Liver (tissue), 9 donors: ENCODE results near the gene LCE1E. TPM values are rescaled to one million over a fixed set of nuclear protein-coding genes. Genes with fewer than 3 reads are reported as not detected.

Experiments
- DNase-seq: peaks from one replicate; pipeline ENCODE4 v3.0.0-alpha.2; 2017; ENCODE audit warnings: low spot score
- H3K27ac ChIP-seq, 2 donors: one replicate each; pipeline ENCODE4 v1.7.0; 2013; ENCODE audit warnings: inconsistent platforms in 2 of 2, low read length in 2 of 2, control low read depth in 1 of 2, low read depth in 1 of 2, mild to moderate bottlenecking in 1 of 2
- H3K27me3 ChIP-seq, 4 donors: one replicate each; pipeline versions ENCODE4 v1.6.1 to v1.7.0; 2013; ENCODE audit warnings: low read length in 3 of 4, inconsistent platforms in 1 of 4, mild to moderate bottlenecking in 1 of 4, moderate library complexity in 1 of 4; ENCODE audit not compliant: control insufficient read depth in 4 of 4, insufficient read depth in 4 of 4
- H3K36me3 ChIP-seq, 4 donors: one replicate each; pipeline versions ENCODE4 v1.6.1 to v1.7.0; 2013; ENCODE audit warnings: low read length in 3 of 4, mild to moderate bottlenecking in 3 of 4, low read depth in 1 of 4, moderate library complexity in 1 of 4; ENCODE audit not compliant: control insufficient read depth in 4 of 4, insufficient read depth in 3 of 4
- H3K4me1 ChIP-seq, 4 donors: one replicate each; pipeline versions ENCODE4 v1.6.1 to v1.7.0; 2013; ENCODE audit warnings: low read length in 3 of 4, mild to moderate bottlenecking in 3 of 4, moderate library complexity in 1 of 4; ENCODE audit not compliant: control insufficient read depth in 4 of 4, insufficient read depth in 4 of 4
- H3K4me3 ChIP-seq, 3 donors: one replicate each; pipeline versions ENCODE4 v1.6.1 to v1.7.0; 2013; ENCODE audit warnings: low read length in 3 of 3, control low read depth in 1 of 3, low read depth in 1 of 3, mild to moderate bottlenecking in 1 of 3
- H3K9ac ChIP-seq, 2 donors: one replicate each; pipeline ENCODE4 v1.7.0; 2013; ENCODE audit warnings: low read length in 2 of 2, mild to moderate bottlenecking in 2 of 2, moderate library complexity in 2 of 2, control low read depth in 1 of 2, low read depth in 1 of 2
- H3K9me3 ChIP-seq, 4 donors: one replicate each; pipeline versions ENCODE4 v1.6.1 to v1.7.0; 2013; ENCODE audit warnings: low read length in 3 of 4; ENCODE audit not compliant: control insufficient read depth in 4 of 4
- EGR1 ChIP-seq, 2 donors: IDR thresholded peaks; 2 replicates each; pipeline ENCODE4 v1.6.1; 2016 to 2018; ENCODE audit warnings: antibody characterized with exemption in 2 of 2, low read depth in 2 of 2
- FOXA1 ChIP-seq: IDR thresholded peaks from 2 replicates; pipeline ENCODE4 v1.6.1; 2016; ENCODE audit warnings: antibody characterized with exemption
- FOXA2 ChIP-seq: IDR thresholded peaks from 2 replicates; pipeline ENCODE4 v1.6.1; 2016; ENCODE audit warnings: antibody characterized with exemption
- GABPA ChIP-seq, 2 donors: IDR thresholded peaks in 1 of 2; conservative IDR thresholded peaks in 1 of 2; 2 replicates each; pipeline ENCODE4 v1.6.1; 2016; ENCODE audit warnings: antibody characterized with exemption in 2 of 2, mild to moderate bottlenecking in 1 of 2, moderate library complexity in 1 of 2
- HNF4A ChIP-seq, 2 donors: conservative IDR thresholded peaks; 2 replicates each; pipeline ENCODE4 v1.6.1; 2016; ENCODE audit warnings: antibody characterized with exemption in 2 of 2, mild to moderate bottlenecking in 2 of 2
- HNF4G ChIP-seq: IDR thresholded peaks from 2 replicates; pipeline ENCODE4 v1.6.1; 2016; ENCODE audit warnings: antibody characterized with exemption
- JUND ChIP-seq, 2 donors: IDR thresholded peaks; 2 replicates each; pipeline ENCODE4 v1.6.1; 2016; ENCODE audit warnings: antibody characterized with exemption in 2 of 2
- NR2F2 ChIP-seq: IDR thresholded peaks from 2 replicates; pipeline ENCODE4 v1.6.1; 2016; ENCODE audit warnings: antibody characterized with exemption
- RAD21 ChIP-seq, 2 donors: IDR thresholded peaks; 2 replicates each; pipeline ENCODE4 v1.6.1; 2016; ENCODE audit warnings: antibody characterized with exemption in 2 of 2, mild to moderate bottlenecking in 2 of 2
- RXRA ChIP-seq, 2 donors: IDR thresholded peaks; 2 replicates each; pipeline ENCODE4 v1.6.1; 2017 to 2018; ENCODE audit warnings: antibody characterized with exemption in 2 of 2, mild to moderate bottlenecking in 1 of 2
- SP1 ChIP-seq: IDR thresholded peaks from 2 replicates; pipeline ENCODE4 v1.6.1; 2018; ENCODE audit warnings: antibody characterized with exemption, mild to moderate bottlenecking
- TAF1 ChIP-seq: conservative IDR thresholded peaks from 2 replicates; pipeline ENCODE4 v1.6.1; 2016; ENCODE audit warnings: antibody characterized with exemption, mild to moderate bottlenecking
- YY1 ChIP-seq: IDR thresholded peaks from 2 replicates; pipeline ENCODE4 v1.6.1; 2016; ENCODE audit warnings: antibody characterized with exemption, mild to moderate bottlenecking
- WGBS: extraction: QIAGEN DNeasy Blood & Tissue Kit; methylation state at CpG from one replicate; pipeline ENCODE4 v1.1.7; 2013; 5-methylcytosine and 5-hydroxymethylcytosine counted together
- polyA plus RNA-seq, 2 donors: library from polyadenylated mRNA; stranded (reverse) in 1 of 2; unstranded in 1 of 2; fragments of 200-250 nt in 1 of 2; fragments of >200 nt in 1 of 2; fragmentation: Nextera tagmentation in 1 of 2; extraction: Ambion mirVana in 1 of 2; gene quantifications; one replicate each; pipeline versions ENCODE4 v1.2.1 to v1.2.3, GENCODE V29; 2013 to 2015
- total RNA-seq, 2 donors: library from RNA; depleted of rRNA; stranded (reverse); fragments of >200 nt; gene quantifications; one replicate each; pipeline ENCODE4 v1.2.3, GENCODE V29; 2014
- TF ChIP-seq, protein P1 (sequence below): IDR thresholded peaks from 2 replicates; pipeline ENCODE4 v1.6.1; 2016; ENCODE audit warnings: antibody characterized with exemption
- TF ChIP-seq, protein P2 (sequence below): IDR thresholded peaks from 2 replicates; pipeline ENCODE4 v1.6.1; 2016; ENCODE audit warnings: antibody characterized with exemption
- TF ChIP-seq, protein P3 (sequence below): fragments of 150-350 bp; IDR thresholded peaks from 2 replicates; pipeline ENCODE4 v1.5.1; 2017; ENCODE audit warnings: improper control_type of control experiment, low read depth, low read length; ENCODE audit not compliant: missing input control
- TF ChIP-seq, protein P4 (sequence below): IDR thresholded peaks from 2 replicates; pipeline ENCODE4 v1.6.1; 2016; ENCODE audit warnings: antibody characterized with exemption, mild to moderate bottlenecking
- donor health status: healthy.
- donor health status: healthy.
- donor health status: healthy.
- donor health status: healthy.
- donor health status: healthy.

Gene LCE1E
- total and polyA plus RNA-seq, 4 donors, result not detected

DNA sequence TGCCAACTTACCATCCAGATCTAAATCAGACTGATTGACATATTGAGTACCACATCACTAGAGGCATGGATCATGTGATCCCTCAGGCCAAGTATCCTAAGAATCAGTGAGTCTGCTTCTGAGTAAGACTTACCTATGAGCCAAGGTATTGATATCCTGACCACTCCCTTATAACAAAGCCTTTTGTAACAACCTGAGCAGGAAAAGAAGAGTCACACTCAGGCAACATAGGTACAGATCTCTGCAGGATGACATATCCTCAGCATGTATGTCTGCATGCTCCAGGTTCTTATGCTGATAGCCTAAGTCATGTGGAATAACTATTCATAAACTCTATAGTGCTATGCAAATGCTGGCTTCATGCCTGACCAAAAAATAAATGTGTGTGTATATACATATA lies 38.9 kb downstream of the LCE1E start:
- H3K4me3 ChIP-seq, result no peak overlapping the region
- peaks cover 0 to 12% (median 0%) of the 10 kb centered on the region in 4 donors for H3K27me3 ChIP-seq
- H3K4me1 ChIP-seq, result no peaks in the 10 kb centered on the region
- no peak overlapping the region for H3K27ac ChIP-seq
- TF ChIP-seq, protein P1, sequence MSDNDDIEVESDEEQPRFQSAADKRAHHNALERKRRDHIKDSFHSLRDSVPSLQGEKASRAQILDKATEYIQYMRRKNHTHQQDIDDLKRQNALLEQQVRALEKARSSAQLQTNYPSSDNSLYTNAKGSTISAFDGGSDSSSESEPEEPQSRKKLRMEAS, result no peak
- no peak for TF ChIP-seq FOXA2
- TF ChIP-seq HNF4A (conservative IDR thresholded peaks at IDR 0.05), result no peak
- TF ChIP-seq FOXA1, result no peak
- no peak for TF ChIP-seq TAF1
- no peak for TF ChIP-seq EGR1 (IDR thresholded peaks at IDR 0.05; ENCODE audit: low read depth in 2 of 2)
- no peak for TF ChIP-seq RXRA (IDR thresholded peaks at IDR 0.05)
- no peak for TF ChIP-seq JUND (IDR thresholded peaks at IDR 0.05)
- TF ChIP-seq, protein P2, sequence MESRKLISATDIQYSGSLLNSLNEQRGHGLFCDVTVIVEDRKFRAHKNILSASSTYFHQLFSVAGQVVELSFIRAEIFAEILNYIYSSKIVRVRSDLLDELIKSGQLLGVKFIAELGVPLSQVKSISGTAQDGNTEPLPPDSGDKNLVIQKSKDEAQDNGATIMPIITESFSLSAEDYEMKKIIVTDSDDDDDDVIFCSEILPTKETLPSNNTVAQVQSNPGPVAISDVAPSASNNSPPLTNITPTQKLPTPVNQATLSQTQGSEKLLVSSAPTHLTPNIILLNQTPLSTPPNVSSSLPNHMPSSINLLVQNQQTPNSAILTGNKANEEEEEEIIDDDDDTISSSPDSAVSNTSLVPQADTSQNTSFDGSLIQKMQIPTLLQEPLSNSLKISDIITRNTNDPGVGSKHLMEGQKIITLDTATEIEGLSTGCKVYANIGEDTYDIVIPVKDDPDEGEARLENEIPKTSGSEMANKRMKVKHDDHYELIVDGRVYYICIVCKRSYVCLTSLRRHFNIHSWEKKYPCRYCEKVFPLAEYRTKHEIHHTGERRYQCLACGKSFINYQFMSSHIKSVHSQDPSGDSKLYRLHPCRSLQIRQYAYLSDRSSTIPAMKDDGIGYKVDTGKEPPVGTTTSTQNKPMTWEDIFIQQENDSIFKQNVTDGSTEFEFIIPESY, result no peak
- TF ChIP-seq RAD21 (IDR thresholded peaks at IDR 0.05), result no peak
- DNase-seq, result no peak
- no peaks in the 10 kb centered on the region for H3K36me3 ChIP-seq
- no peaks in the 10 kb centered on the region for H3K9me3 ChIP-seq
- no peak overlapping the region for H3K9ac ChIP-seq

DNA sequence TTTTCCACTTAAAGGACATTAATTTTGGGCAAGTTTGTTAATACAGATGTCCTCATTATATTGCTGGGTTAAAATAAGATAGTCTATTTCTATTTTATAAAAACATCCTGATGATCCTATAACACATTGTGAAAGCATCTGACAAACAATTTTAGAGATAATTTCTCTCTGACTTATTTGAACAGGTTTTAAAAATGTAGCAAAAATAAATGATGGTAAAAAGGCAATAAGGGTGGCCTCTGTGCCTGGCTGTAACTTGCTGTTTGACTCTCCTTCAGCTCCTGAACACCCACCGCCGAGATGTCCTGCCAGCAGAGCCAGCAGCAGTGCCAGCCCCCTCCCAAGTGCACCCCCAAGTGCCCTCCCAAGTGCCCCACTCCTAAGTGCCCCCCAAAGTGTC lies 41.1 kb downstream of the LCE1E start, which contains the start of gene LCE1A:
Gene LCE1A (plus strand): TSS at position 301 of the 400 bp plus-strand sequence. CDS start 0 bp downstream, at position 301.
- Histone ChIP-seq H3K27me3 (peaks cover 0 to 12% (median 0%) of the 10 kb centered on the region in 4 donors), H3K9ac (no peak within 1 kb of the TSS), H3K36me3 (no peaks in the 10 kb centered on the region), H3K27ac (no peak within 1 kb of the TSS), H3K4me1 (no peaks in the 10 kb centered on the region), H3K4me3 (no peak within 1 kb of the TSS), H3K9me3 (no peaks in the 10 kb centered on the region)
- WGBS, result 84% methylated on average over 2 of the region's 2 CpGs
- DNase-seq, result no peak
- TF ChIP-seq FOXA1 (no peak), RXRA (IDR thresholded peaks at IDR 0.05) (no peak), HNF4G (no peak), SP1 (no peak), RAD21 (IDR thresholded peaks at IDR 0.05) (no peak), GABPA (IDR thresholded peaks at IDR 0.05 in 1 of 2, conservative IDR thresholded peaks at IDR 0.05 in 1 of 2) (no peak), FOXA2 (no peak), HNF4A (conservative IDR thresholded peaks at IDR 0.05) (no peak), YY1 (no peak), NR2F2 (no peak), JUND (IDR thresholded peaks at IDR 0.05) (no peak)
- TF ChIP-seq, protein P1, result no peak
- TF ChIP-seq, protein P3, sequence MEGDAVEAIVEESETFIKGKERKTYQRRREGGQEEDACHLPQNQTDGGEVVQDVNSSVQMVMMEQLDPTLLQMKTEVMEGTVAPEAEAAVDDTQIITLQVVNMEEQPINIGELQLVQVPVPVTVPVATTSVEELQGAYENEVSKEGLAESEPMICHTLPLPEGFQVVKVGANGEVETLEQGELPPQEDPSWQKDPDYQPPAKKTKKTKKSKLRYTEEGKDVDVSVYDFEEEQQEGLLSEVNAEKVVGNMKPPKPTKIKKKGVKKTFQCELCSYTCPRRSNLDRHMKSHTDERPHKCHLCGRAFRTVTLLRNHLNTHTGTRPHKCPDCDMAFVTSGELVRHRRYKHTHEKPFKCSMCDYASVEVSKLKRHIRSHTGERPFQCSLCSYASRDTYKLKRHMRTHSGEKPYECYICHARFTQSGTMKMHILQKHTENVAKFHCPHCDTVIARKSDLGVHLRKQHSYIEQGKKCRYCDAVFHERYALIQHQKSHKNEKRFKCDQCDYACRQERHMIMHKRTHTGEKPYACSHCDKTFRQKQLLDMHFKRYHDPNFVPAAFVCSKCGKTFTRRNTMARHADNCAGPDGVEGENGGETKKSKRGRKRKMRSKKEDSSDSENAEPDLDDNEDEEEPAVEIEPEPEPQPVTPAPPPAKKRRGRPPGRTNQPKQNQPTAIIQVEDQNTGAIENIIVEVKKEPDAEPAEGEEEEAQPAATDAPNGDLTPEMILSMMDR, result no peak
- TF ChIP-seq, protein P2, result no peak
- TF ChIP-seq, protein P4, sequence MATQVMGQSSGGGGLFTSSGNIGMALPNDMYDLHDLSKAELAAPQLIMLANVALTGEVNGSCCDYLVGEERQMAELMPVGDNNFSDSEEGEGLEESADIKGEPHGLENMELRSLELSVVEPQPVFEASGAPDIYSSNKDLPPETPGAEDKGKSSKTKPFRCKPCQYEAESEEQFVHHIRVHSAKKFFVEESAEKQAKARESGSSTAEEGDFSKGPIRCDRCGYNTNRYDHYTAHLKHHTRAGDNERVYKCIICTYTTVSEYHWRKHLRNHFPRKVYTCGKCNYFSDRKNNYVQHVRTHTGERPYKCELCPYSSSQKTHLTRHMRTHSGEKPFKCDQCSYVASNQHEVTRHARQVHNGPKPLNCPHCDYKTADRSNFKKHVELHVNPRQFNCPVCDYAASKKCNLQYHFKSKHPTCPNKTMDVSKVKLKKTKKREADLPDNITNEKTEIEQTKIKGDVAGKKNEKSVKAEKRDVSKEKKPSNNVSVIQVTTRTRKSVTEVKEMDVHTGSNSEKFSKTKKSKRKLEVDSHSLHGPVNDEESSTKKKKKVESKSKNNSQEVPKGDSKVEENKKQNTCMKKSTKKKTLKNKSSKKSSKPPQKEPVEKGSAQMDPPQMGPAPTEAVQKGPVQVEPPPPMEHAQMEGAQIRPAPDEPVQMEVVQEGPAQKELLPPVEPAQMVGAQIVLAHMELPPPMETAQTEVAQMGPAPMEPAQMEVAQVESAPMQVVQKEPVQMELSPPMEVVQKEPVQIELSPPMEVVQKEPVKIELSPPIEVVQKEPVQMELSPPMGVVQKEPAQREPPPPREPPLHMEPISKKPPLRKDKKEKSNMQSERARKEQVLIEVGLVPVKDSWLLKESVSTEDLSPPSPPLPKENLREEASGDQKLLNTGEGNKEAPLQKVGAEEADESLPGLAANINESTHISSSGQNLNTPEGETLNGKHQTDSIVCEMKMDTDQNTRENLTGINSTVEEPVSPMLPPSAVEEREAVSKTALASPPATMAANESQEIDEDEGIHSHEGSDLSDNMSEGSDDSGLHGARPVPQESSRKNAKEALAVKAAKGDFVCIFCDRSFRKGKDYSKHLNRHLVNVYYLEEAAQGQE, result no peak
